D341Med (cell line): ENCODE results near the gene KIF5B.

Experiments used
- DNase-seq: peaks from one replicate; pipeline ENCODE4 v3.0.0; 2012; ENCODE audit warnings: low spot score

KIF5B gene

DNA sequence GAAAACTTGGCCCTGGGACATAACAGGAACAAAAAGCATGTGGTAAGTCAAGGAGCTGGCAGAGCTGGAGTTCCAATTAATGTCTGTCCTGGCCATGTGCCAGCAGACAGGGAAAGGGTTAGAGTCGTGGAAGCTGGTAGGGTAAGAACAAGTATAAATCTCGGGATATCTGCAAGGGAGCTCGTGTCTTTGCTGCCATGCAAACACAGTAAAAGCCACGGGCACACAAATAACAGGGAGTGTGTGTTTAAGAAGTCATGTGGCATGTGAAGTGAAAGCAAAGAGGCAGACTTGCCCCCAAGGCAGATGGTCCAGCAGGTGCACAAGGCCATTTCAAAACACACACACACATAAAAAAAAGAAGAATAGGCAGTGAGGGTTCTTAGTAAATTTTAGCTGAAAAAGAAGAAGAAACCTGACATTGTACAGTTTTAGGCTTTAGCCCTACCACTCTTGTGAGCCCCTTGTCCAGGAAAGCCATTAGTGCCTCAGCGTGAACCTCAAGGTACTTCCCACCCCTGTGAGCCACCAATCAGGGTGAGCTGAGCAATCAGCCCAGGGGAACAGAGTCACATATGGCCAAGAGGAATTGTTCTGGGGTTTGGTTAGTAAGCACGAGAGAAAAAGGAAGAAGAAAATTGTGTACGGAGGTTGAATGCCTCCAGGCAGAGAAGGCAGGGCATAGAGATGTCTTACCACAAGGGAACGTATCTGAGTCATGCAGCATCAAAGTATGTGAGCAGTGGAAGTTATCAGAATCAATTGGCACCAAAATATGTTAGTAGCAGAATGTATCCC, 94.7 kb downstream of the KIF5B start:
- DNase-seq = no peak

- no peak for DNase-seq
Observed at GRCh38 chr10:31959461-31960173, 96.6 kb downstream of the KIF5B start.
